Dermis blood vessel endothelial cell (primary cell): ENCODE results near the gene FBXO42. TPM values are rescaled to one million over a fixed set of nuclear protein-coding genes. Genes with fewer than 3 reads are reported as not detected.

Source experiments
- DNase-seq: peaks from one replicate; pipeline ENCODE4 v3.0.0; 2010
- total RNA-seq: library from RNA; depleted of rRNA; stranded (reverse); fragments of >200 nt; gene quantifications from 2 replicates; pipeline ENCODE4 v1.2.3, GENCODE V29; 2014

The FBXO42 gene
- total RNA-seq: 14.0 and 15.8 TPM in 2 replicates

DNA sequence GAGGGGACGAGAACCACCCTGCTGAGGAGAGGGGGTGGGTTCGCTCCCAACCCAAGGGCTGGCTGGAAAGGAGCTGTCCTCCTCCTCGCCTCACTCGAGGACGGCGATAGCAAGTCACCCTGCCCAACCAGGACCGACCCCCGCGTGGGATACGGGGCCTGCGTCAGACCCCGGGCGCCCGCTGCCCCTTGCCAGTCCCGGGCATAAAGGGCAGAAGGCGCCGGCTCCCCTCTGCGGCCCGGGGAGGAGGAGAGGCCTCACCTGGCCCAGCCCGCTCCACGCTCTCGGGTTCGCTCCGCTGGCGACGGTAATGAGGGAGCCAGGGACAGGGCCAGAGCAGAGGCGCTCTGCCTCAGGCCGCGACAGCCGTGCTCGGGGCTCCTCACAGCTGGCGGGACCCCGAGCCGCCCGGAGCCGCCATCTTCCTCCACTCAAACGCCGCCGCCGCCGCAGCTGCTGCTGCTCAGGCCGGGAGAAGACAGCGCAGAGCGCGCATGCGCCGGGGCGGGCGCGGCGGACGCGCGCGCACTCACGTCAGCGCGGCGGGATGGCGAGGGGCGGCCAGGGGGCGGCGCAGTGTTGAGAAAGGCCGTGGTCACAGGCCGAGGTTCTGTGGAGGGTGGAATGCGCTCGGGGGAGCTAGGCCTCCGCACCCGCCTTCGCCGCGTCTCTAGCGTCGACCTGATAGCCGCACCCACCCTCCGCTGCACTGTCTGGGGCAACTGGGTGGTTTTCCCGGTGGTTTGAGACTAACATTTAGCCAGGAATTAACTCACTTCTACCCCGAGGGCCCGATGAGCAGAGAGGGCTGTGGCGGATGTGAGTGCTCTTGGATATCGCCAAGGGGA, at the start of gene FBXO42:
Gene FBXO42, minus strand, starts transcription at position 487 of the 848 bp plus-strand sequence. CDS start 37,062 bp downstream, outside the sequence.
- DNase-seq: peak; percentile 96

GRCh38 chr1:16398371-16398953, 46.2 kb upstream of the FBXO42 start:
- DNase-seq: no peak

- no peak for DNase-seq
These were observed 44.8 kb upstream of the FBXO42 start for GRCh38 chr1:16397120-16397519.

DNA sequence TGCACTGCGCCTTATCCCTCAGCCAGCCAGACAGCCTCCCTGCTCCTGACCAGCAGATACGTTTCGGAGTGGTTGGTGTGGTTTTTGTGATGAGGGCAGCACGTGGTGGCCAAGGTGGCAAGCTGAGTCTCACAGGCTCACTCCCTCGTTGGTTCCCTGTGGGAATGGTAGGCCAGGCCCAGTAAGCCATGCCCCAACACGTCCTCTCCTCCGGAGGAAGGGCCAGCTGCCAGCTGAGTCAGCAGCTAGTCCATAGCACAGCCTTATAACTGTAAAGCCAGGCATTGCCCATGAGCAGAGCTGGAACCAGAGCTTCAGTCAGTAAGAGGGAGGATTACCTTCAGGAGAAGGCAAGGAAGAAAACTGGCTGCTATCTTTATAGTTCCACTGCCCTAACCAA, 44.3 kb upstream of the FBXO42 start:
- peak; percentile 77 for DNase-seq

GRCh38 chr1:16394977-16395376, 42.7 kb upstream of the FBXO42 start:
- no peak for DNase-seq

- no peak for DNase-seq
These were observed 41.6 kb upstream of the FBXO42 start for GRCh38 chr1:16393570-16394521.

- no peak for DNase-seq
These were observed 40.7 kb upstream of the FBXO42 start for GRCh38 chr1:16392740-16393569.

DNA sequence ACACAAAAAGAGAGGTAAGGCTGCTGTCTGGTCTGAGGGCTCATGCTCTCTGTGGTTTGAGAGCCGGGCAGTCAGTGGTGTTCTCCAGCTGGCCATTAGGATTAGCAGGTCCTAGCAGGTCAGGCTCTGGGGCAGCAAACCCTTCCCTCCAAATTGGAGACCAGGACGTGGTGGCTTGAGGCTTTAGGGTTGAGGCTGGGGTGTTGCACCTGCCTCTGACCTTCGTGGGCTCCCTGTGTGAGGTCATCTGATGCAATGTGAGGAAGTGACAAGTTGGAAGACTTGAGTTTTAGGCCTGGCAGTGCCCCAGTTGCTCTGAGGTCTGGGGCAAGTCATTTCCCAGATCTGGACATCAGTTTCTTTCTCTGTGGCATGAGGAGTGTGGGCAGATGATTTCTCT, 39.1 kb upstream of the FBXO42 start:
- no peak for DNase-seq

DNA sequence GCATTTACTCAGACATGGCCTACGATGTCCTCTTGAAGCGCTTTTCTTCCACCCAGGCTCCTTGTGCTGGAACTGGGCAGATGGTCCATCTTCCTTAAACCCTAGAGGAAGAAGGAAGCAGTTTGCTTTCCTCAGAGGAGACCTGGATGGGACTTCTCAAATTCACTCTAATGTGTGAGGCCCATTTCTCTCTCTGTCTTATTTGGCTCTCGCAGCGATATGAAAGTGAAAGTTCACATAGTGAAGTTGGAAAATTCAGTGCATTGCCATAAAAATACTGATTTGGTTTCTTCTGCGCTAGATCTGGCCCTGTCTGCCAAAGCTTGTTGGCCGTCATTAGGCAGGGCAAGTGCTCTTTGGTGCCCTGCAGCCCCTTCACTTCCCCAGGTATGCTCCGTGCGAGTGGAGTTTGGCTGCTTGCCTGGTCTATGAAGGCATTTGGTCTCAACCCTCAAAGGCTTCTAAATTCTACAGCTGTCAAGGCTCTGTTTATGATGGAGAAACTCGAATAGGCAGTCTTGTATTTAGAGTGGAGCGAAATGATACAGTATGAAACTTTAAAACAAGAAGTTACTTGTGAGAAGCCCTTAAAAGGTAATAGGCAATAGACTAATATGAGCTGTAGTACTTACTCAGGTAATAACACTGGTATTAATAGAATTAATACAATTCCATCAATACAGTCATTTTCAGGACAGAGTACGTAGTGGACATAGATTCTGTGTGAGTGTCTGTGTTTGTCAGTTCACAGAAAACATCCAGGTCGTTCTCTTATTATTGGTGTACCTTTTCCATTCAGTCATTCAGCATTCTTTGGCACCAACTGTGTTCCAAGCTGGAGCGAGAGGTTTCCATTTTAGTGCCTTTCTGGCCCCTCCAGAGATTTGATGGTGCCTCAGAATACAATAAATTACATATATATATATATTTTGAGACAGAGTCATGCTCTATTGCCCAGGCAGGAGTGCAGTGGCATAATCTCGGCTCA, 35.2 kb upstream of the FBXO42 start:
- peak; percentile 33 for DNase-seq

- DNase-seq: peak; percentile 76
These were observed 34.3 kb upstream of the FBXO42 start for GRCh38 chr1:16386454-16387113.

GRCh38 chr1:16385659-16386453, 33.6 kb upstream of the FBXO42 start:
- DNase-seq: no peak

- DNase-seq: no peak
These were observed 31.6 kb upstream of the FBXO42 start for GRCh38 chr1:16383888-16384287.

DNA sequence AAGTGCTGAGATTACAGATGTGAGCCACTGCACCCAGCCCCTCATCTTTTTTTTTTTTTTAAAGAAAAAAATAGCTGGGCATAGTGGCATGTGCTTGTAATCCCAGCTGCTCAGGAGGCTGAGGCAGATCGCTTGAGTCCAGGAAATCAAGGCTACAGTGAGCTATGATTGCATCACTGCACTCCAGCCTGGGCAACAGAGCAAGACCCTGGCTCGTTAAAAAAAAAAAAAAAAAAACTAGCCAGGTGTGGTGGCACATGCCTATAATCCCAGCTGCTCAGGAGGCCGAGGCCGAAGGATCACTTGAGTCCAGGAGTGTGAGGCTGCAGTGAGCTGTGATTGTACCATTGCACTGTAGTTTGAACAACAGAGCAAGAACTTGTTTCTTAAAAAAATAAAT, 28.6 kb upstream of the FBXO42 start:
- DNase-seq: no peak

- no peak for DNase-seq
These were observed 26.2 kb upstream of the FBXO42 start for GRCh38 chr1:16378443-16378842.

- DNase-seq: no peak
These were observed 24.7 kb upstream of the FBXO42 start for GRCh38 chr1:16376971-16377370.

- peak; percentile 86 for DNase-seq
These were observed 23.5 kb upstream of the FBXO42 start for GRCh38 chr1:16375521-16376340.

DNA sequence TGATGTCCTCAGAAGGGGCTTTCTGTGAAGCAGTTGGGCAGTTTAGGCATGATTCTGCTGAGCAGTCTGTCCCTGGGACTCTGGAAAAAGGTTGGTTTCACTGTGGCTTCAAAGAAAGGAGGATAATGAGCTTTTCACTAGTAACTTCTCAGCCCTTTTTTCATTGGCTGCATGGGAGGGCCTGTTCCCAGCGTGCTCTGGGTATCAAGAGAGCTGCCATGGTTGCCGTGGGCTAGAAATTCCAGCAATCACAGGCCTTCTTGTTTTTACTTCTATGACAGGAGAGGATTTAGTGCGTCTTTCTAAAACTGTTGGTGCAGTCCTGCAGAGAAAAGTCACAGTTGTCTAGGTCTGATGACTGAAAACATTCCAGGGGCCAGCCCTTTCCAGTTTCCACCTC, 22.0 kb upstream of the FBXO42 start:
- no peak for DNase-seq

- no peak for DNase-seq
These were observed 20.4 kb upstream of the FBXO42 start for GRCh38 chr1:16372535-16373285.
